HG03439 (cell line): ENCODE data around the gene PPL.
"Not testable (repeated sequence)": the region's sequence is repeated elsewhere in the genome, so short reads cannot be mapped to it uniquely, and the experiment has no call there.

Experiments
- ATAC-seq: cut with Tn5 transposase; IDR thresholded peaks from one replicate; pipeline ENCODE4 v1.9.1; 2021; ENCODE audit warnings: mild to moderate bottlenecking, moderate library complexity; ENCODE audit not compliant: unreplicated experiment

PPL gene

DNA sequence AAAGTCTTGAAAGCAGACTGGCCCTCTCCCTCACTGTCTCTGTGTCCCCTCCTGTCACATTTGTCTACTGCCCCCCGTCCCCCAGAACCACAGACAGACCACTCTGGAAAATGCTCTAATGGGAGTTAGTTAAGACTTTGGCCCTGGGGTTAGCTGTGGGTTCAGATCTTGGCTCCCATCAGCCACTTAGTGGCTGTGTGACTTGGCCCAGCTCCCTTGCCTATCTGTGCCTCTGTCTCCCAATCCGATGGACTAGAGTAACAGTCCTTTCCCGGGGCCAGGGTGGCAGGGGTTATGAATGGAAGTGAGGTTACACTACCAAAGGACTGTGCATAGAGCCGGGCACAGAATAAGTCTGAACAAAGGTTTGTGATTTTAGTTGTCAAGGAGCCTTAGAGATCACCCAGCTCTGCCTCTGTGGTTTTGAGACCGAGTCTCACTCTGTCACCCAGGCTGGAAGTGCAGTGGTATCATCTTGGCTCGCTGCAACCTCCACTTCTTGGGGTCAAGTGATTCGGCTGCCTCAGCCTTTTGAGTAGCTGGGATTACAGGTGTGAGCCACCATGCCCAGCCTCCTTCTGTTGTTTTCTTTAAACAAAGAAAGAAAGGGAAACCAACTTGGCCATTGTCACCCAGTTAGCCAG is 23.7 kb downstream of the PPL start:
- no peak for ATAC-seq

DNA sequence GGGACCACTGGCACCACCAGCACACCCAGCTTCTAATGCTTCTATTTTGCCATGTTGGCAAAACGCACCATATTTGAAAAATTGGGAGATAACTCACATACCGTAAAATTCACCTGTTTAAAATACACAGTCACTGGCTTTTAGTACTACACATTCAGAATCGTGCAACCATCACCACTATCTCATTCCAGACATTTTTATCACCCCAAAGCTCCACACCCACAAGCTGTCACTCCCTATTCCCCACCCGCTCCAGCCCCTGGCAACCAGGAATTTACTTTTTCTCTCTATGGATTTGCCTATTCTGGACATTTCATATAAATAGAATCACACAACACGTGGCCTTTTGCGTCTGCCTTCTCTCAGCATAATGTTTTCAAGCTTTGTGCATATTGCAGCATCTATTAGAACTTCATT is 25.0 kb downstream of the PPL start:
- no peak for ATAC-seq

DNA sequence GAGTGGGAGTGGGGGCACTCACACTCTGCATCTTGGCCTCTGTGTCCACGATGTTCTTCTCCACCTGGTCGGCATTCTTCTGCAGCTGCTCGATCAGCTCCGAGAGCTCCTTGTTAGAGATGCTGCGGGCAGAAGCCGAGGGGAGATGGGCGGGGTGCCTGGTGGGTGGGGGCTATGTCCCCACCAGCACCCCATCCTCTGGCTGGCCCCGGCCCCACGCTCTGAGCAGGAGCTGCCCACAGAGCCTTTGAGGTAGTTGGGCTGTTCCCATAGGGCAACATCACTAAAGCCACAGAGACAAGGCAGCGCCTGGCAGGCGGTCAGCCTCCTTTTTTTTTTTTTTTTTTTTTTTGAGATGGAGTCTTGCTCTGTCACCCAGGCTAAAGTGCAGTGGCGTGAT is 26.1 kb downstream of the PPL start:
- ATAC-seq, result no peak

DNA sequence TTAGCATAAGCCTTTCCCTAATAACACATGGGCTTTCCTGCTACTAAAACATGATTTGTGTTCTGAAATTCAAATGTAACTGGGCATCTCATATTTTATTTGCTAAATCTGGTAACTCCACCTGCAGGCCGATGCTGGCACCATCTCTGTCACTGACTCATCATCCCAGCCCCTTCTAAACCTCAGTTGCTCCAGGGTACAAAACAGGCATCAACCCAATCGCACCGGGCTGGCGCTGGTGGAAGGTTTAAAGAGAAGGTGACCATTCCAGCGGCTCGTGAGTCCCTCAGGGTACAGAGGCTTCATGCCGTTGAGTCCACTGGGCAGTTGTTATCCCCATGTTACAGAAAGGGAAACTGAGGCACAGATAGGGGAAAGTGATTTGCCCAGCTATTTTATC is 27.1 kb downstream of the PPL start:
- ATAC-seq, result no peak

DNA sequence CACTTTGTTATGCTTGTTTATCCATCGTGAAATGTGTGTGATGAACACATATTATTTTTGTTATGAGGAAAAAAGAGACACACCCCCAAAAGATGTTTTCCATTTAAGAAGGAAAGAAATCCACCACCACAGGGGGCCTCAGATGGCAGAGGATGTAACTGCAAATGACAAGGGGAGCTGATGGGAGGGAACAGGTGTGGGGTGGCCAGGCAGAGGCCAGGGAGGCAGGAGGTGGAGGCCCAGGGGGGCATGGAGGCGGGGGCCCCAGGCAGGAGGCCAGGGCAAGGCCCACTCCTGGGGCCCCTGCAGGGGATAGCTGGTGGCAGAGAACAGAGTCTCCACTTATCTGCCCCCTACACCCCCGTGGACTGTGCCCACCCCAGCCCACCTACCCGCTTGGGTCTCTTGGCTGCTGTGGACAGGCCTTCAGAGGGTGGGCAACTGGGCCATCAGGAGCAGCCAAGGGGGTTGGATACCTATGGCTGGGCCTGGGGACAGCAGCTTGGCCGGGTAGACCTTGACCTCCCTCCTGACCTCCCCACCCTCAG is 28.0 kb downstream of the PPL start:
- no peak for ATAC-seq

DNA sequence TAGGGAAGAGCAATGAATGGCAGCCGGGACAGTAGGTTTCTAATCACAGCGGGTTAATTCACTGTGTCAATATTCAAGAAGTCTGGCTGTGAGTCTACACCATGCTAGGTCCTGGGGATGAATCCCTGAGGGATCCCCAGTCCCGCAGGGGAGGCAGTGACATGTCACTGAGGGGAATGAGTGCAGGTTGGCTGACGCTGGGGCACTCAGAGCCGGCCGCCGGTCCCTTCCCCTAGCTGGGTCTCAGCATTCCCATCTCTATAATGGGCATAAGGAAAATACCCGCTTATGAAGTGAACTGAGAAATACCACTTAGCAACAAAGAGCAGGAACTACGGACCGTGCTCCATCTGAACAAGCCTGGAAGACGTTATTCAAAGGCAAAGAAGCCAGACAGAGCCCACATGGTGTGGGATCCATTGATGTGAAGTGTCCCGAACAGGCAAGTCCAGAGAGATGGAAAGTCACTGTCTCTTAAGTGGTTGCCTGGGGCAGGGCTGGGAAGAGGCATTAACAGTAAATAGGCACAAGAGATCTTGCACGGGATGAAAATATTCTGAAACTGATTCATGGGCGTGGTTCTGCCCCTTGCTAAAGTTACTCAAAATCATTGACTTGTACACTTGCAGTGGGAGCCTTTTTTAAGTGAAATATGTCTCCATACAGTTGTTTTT is 31.9 kb downstream of the PPL start:
- ATAC-seq, result no peak

DNA sequence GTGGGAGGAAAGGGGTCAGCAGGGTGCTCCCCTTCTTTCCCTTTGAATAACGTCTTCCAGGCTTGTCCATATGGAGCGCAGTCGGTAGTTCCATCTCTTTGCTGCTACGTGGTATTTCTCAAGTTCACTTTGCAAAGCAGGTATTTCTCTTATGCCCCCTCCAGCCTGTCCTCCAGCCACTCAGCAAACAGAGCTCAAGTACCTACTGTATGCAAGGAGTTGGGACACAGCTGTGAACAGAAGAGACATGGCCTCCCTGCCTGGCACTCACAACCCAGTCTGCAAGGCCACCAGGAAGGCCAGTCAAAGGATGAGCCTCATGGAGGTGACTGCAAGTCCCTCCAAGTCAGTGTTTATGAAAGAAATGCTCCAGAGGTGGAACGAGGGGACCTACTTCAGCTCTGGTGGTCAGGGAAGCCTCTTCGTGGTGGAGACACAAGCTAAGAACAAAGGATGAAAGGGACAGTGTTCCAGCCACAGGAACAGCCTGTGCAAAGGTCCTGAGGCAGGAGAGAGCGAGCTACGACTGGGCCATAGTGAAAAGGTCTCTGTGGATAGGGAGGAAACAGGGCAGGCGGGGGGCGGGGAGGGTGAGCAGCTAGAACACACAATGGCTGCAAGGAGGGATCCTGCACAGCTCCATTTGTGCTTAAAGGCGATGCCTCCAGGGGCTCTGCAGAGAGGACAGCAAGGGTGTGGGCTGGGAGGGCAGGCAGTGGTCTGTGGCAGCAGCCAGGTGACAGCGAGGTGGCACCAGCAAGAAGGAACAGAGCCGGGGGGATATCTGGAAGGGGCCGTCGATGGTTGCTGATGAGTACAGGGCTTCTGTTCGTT is 32.6 kb downstream of the PPL start:
- ATAC-seq, result no peak

DNA sequence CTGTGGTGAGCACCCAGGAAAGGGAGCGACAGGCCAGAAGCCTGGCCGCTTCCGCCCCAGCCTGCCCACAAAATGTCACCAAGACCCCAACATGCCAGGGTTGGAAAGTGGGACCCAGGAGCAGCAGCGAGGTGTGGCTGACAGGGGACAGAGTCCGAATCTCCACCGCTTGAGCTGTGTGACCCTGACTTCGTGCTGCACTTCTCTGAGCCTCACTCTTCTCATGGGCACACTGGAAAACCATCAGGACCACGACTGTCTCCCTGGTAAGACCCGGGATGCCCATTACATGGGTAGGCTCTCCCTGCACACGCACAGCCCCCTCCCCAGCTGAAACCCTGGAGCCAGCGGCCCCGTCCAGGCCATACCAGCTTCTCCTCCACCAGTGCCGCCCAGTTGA is 34.9 kb downstream of the PPL start:
- no peak for ATAC-seq

DNA sequence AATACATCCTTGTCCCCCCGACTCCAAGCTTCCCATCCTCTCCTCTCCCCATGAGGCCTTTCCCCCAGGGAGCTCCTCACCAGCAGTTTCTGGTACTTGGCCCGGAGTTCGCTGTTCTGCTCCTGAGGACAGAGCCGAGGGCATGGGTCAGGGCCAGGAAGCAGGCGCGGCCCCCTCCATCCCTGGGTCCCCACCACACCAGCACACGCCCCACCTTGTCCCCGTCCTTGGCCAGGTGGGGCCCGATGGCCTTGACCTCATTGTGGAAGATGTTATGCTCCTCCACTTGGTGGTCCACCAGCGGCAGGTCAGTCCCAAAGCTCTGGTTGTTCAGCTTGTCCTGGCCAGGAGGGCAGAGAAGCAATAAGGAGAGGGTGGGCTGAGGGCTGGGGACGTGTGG is 36.2 kb downstream of the PPL start:
- no peak for ATAC-seq

DNA sequence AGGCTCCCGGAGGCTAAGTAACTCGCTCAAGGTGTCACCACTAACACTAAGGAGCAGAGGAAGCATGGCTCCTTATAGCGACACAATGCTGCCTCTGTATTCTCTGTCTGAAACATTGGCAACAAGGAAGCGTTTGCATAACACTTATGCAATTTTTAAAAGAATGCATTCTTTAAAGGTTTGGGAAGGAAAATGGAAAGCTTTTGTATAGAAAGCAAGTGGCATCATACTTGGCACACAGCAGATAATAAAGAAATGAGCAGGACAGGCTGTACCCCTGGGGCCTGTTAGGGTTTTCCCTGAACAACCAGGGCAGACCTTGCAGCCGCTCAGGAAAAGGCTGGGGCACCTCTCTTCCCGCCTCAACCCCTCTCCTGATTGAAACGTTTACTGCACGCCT is 36.9 kb downstream of the PPL start:
- ATAC-seq, result no peak

DNA sequence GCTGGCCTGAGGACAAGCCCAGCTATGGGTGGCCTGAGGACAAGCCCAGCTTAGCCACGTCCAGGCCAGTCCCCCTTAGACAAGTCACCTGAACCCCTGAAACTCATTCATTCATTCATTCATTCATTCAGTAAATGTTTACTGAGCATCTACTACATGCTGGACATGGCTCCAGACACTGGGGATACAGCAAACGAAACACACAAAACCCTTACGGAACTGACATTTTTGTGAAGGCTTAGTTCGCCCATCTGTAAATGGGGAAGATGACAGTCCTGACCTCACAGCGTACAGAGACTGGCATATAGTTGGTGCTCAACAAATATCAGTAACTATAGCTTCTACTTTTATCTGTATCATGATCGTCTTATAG is 37.5 kb downstream of the PPL start:
- no peak for ATAC-seq

DNA sequence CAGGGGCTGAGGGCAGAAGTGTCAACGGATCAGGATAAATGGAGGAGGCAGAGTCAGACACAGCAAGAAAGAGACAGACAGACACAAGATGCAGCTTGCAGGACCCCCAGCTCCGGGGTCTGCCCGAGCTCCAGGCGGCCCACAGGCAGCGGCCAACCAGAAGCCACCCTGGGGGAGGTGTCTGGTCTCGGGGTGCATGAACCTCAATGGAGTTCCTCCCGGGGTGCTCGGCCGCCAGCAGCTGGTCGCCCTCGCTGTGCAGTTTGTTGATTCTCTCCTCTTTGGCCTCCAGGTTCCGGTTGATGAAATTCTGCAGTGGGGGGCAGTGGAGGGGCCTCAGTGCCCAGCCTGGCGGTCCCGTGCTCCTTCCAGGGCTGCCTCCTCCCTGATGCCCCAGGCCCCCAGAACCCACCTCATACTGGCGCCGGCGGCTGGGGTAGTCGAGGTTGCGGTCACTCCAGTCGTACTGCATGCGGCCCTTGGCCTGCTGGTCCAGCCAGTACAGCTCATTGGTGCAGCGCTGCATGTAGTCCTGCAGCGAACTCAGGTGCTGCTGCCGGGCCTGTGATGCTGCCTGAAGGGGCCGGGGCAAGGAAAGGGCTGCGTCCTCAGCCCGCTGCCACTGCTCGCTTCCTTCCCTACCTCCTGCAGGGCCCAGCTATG is 38.0 kb downstream of the PPL start:
- no peak for ATAC-seq

DNA sequence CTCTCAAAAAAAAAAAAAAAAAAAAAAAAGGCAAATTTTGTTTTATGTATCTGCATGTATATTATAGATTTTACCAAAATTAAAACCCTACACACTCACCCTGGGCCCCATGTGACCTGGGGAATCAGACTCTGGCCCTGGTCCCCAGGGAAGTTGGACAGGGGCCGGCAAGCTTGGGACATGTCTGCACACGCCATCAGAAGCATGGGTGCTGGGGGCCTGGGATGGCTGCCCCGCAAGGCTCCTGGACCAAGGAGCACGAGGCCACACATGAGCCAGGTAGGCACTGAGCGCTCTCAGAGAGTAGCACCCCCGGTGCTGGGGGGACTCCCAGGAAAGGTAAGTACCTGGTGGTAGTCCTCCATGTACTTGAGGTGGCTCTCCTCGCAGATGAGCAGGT is 39.6 kb downstream of the PPL start:
- ATAC-seq, result no peak

DNA sequence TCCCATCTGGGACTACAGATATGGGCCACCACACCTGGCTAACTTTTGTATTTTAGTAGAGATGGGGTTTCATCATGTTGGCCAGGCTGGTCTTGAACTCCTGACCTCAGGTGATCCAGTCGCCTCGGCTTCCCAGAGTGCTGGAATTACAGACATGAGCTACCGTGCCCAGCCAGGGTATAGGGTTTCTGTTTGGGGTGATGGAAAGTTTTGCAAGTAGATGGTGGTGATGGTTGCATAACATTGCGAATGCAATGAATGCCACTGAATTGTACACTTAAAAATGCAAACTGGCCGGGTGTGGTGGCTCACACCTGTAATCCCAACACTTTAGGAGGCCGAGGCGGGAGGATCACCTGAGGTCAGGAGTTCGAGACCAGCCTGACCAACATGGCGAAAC is 40.2 kb downstream of the PPL start:
- ATAC-seq, result not testable (repeated sequence)

DNA sequence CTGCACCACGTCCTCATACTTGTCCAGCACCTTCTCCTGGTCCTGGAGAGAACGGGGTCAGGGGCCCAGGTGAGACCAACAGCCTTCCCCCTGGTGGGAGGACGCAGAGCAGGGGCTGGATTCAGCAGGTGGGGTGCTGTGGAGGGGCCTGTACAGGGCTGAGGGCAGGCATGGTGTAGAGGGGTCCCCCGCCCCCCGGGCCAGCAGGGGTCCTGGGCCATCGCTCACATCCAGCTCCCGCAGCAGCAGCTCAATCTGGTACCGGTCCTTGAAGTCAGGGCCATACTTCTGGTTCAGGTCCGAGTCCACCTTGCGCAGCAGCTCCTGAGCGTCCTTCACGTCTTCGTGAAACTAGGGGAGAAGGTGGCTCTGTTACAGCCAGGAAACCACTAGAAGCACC is 41.6 kb downstream of the PPL start:
- ATAC-seq, result no peak

DNA sequence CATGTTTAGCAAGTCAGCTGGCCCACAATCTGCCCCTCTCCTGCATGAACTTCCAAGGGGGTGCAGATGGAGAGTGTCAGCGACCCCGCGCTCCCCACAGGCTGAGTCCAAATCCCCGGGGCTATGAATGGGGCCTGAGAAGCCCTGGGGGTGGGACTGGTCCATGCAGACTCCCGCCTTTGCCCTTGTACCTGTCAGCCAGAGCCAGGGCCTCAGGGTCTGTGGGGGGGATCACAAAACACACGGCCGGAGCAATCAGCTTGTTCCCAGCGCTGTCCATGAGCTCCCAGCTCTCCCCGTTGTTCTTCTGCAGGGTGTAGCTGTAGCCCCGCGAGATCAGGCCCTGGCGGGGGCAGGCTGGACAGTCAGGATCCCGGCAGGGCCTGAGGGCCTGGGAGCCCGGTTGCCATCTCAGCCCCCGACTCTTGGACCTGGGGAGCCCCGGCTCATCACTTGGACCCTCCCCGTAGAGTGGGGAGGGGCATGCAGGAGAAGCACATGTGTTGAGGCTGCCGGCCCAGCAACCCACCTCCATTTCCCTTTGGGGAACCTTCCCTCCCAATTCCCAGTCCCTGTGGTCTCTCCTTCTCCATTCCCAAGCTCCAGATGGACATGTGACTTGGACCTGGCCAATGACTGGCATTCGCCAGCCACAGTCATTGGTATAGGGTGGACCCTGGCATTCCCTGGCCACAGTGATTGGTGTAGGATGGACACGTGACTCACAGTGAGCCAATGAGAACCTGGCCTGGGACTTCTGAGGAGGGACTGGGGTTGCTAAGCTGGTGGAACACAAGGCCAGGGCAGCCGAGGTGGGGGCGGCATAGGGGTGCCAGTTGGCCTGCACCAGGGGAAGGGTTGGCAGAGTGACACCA is 42.4 kb downstream of the PPL start:
- ATAC-seq, result no peak

DNA sequence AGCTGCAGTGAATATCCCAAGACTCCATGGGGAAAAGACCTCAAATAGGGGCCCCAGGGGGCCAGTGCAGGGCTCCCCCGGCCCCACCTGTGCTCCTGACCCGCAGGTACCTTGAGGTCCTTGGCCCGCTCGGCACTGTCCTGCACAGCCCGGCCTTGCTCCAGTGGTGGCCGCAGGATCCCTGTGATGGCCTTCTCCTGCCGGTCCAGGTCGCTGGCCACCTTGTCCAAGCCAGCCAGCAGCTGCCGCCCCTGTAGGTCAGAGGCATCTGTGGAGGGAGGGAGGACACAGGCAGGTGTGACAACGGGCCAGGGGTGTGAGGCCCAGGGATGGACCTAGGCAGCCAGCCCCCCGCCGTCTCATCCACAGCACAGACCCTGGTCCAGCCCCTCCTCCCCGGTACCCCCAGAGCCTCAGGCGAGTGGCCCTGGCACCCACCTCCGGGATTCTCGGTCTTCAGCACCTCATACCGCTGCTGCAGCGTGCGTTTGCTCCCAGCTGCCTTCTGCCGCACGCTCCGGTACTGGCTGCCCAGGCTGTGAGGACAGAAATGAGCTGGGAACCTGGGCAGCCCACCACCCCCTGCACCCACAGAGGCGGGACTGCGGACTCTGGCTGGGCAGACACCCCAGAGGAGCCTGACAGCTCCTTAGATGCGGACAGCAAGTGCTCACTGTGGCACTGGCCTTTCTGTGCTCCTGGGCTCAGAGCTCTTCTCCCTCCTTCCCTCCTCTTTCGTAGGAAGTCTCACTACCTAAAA is 43.7 kb downstream of the PPL start:
- ATAC-seq, result no peak

DNA sequence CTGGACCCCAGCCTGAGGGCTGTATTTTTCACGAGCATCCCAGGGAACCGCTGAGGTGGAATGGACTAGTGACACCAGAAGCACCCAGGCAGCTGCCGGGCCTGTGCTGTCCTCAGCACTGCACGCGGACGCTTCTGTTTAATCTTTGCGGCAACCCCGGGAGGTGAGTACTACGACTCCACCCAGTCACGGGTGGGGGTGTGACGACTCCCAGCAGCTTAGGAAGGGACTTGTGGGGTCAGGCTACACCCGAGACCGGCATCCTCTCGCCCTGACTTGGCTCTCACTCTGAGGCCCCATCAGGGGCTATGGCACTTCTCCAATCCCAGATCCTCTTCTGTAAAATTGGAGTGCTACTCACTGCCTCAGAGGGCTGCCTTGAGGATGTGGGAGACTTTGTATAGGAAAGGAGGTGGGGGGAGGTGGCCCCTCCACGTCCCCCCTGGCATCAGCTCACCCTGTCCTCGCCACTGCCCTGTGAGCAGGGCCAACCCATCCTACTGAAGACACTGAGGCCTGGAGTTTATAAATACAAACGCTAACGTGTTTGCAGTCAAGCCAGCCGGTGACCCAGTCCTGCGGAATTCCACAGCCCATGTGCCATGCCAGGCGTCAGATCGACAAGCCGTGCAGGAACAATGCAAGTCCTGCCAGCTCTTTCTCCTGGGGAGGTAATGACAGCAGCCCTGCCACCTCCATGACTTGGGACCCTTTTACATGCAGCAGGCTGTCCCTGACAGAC is 44.4 kb downstream of the PPL start:
- ATAC-seq, result no peak

DNA sequence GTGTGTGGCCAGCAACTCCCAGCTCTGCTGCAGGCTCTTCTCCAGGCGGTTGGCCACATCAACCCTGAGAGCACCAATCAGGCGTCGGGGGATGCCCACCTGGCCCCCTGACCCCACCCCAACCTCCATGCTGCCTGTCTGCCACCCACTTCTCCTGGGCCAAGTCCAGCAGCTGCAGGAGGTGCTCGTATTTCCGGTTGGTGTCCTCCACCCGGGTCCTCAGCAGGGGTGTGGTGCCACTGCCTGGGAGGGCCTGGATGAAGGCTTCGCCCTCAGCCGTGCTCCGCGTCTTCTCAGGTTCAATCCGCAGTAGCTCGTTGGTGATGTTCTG is 45.1 kb downstream of the PPL start:
- ATAC-seq, result no peak
